Retinal pigment epithelial cell (primary cell): ENCODE data around the gene MGST2.

ENCODE experiments used
- DNase-seq: peaks from one replicate; pipeline ENCODE4 v3.0.0-alpha.2; 2010; ENCODE audit warnings: low read depth
- H3K4me3 ChIP-seq: 2 replicates; pipeline ENCODE4 v1.5.1; 2011; ENCODE audit warnings: mild to moderate bottlenecking, low read length, control low read depth, moderate library complexity
- CTCF ChIP-seq: conservative IDR thresholded peaks from 2 replicates; pipeline ENCODE4 v1.5.1; 2011; ENCODE audit warnings: low read depth, low read length, control low read depth, inconsistent platforms

MGST2 gene

GRCh38 chr4:139736661-139737060 is 71.0 kb downstream of the MGST2 start:
- DNase-seq = no peak
- no peak for TF ChIP-seq CTCF
- H3K4me3 ChIP-seq = no peak overlapping the region

GRCh38 chr4:139738846-139739613 is 73.4 kb downstream of the MGST2 start:
- no peak for TF ChIP-seq CTCF
- H3K4me3 ChIP-seq = no peak overlapping the region
- DNase-seq = no peak

GRCh38 chr4:139740121-139740520 is 74.5 kb downstream of the MGST2 start:
- no peak overlapping the region for H3K4me3 ChIP-seq
- no peak for TF ChIP-seq CTCF
- no peak for DNase-seq

- peak; percentile 76 for DNase-seq
- no peak overlapping the region for H3K4me3 ChIP-seq
- TF ChIP-seq CTCF = peak; percentile 31
Measured at GRCh38 chr4:139740531-139741041, 75.0 kb downstream of the MGST2 start.

GRCh38 chr4:139743027-139743426 is 77.4 kb downstream of the MGST2 start:
- no peak for TF ChIP-seq CTCF

GRCh38 chr4:139744232-139744631 is 78.6 kb downstream of the MGST2 start:
- DNase-seq = no peak
- no peak overlapping the region for H3K4me3 ChIP-seq
- no peak for TF ChIP-seq CTCF

More at GRCh38 chr4:139743027-139743426, 77.4 kb downstream of the MGST2 start:
- H3K4me3 ChIP-seq = no peak overlapping the region
- no peak for DNase-seq

- no peak for DNase-seq
- TF ChIP-seq CTCF = no peak
- no peak overlapping the region for H3K4me3 ChIP-seq
Measured at GRCh38 chr4:139745111-139745639, 79.6 kb downstream of the MGST2 start.
